Stomach (tissue), 9 donors: Measurements from ENCODE around the gene RBBP8NL. TPM values are rescaled to one million over a fixed set of nuclear protein-coding genes. Genes with fewer than 3 reads are reported as not detected.

Source experiments
- DNase-seq, 2 donors: peaks; one replicate each; pipeline versions ENCODE4 v3.0.0 to v3.0.0-alpha.2; 2013 to 2019
- H3K27ac ChIP-seq, 5 donors: fragments of 200-600 bp in 4 of 5; sonication (generic) in 4 of 5; one replicate each; pipeline ENCODE4 v1.5.1; 2013 to 2019; ENCODE audit warnings: mild to moderate bottlenecking in 1 of 5, moderate library complexity in 1 of 5
- H3K27me3 ChIP-seq, 3 donors: fragments of 200-600 bp; sonication (generic); one replicate each; pipeline ENCODE4 v1.5.1; 2017 to 2019; ENCODE audit warnings: mixed run types in 1 of 3
- H3K36me3 ChIP-seq, 4 donors: fragments of 200-600 bp; sonication (generic); 1 replicate in 3 of 4; 2 replicates in 1 of 4; pipeline ENCODE4 v1.5.1; 2016 to 2019
- H3K4me1 ChIP-seq, 4 donors: fragments of 200-600 bp; sonication (generic); one replicate each; pipeline ENCODE4 v1.5.1; 2016 to 2019
- H3K4me3 ChIP-seq, 4 donors: fragments of 200-600 bp; sonication (generic) in 3 of 4; one replicate each; pipeline ENCODE4 v1.5.1; 2016 to 2019; ENCODE audit warnings: mild to moderate bottlenecking in 1 of 4
- H3K9me3 ChIP-seq, 4 donors: fragments of 200-600 bp; sonication (generic); one replicate each; pipeline ENCODE4 v1.5.1; 2016 to 2019
- CTCF ChIP-seq, 7 experiments: fragments of 450-650 bp in 4 of 7; fragments of 200-600 bp in 3 of 7; sonication (generic) in 3 of 7; IDR thresholded peaks; one replicate each; pipeline ENCODE4 v1.5.1; 2016 to 2019; ENCODE audit warnings: antibody characterized with exemption in 7 of 7, control low read depth in 2 of 7, mild to moderate bottlenecking in 1 of 7
- EP300 ChIP-seq: sonication (generic); formaldehyde crosslinking; IDR thresholded peaks from one replicate; pipeline ENCODE4 v1.6.1; 2017; ENCODE audit warnings: antibody characterized with exemption
- POLR2A ChIP-seq, 4 donors: fragments of 450-650 bp; IDR thresholded peaks; one replicate each; pipeline ENCODE4 v1.6.1; 2016; ENCODE audit warnings: antibody characterized with exemption in 4 of 4, control low read depth in 2 of 4, mild to moderate bottlenecking in 1 of 4, moderate library complexity in 1 of 4
- POLR2AphosphoS5 ChIP-seq, 3 donors: sonication (generic); formaldehyde crosslinking; IDR thresholded peaks; one replicate each; pipeline ENCODE4 v1.6.1; 2016; ENCODE audit warnings: antibody characterized with exemption in 3 of 3
- WGBS, 5 donors: extraction: QIAGEN DNeasy Blood & Tissue Kit in 3 of 5; methylation state at CpG; one replicate each; pipeline versions ENCODE4 v1.1.5 to v1.1.7; 2013 to 2018; 5-methylcytosine and 5-hydroxymethylcytosine counted together
- intact Hi-C: fragments of 100-400 bp; cut with DNase I; formaldehyde crosslinking; loops from one replicate; pipeline ENCODE4 v1.15.1; 2023; ENCODE audit warnings: low total_unique reads
- polyA plus RNA-seq, 3 donors: library from polyadenylated mRNA; stranded (reverse); fragments of 200-250 nt; gene quantifications; one replicate each; pipeline ENCODE4 v1.2.3, GENCODE V29; 2013
- total RNA-seq, 5 donors: library from RNA; depleted of rRNA; stranded (reverse); fragments of >200 nt; gene quantifications; one replicate each; pipeline versions ENCODE4 v1.1.0 to v1.2.3, GENCODE V29; 2014 to 2016
- donor health status: healthy with polysubstance abuse.
- donor health status: Bipolar disorder and iron deficiency.
- donor health status: healthy.

The RBBP8NL gene
- total and polyA plus RNA-seq, 8 donors: 0.45 to 8.0 (median 2.2) TPM; not detected in 2

- no peaks in the 10 kb centered on the region for H3K9me3 ChIP-seq
- peaks cover 0 to 44% (median 0%) of the 10 kb centered on the region in 3 donors for H3K27me3 ChIP-seq
- no peak overlapping the region for H3K4me3 ChIP-seq
- no peak for DNase-seq
- H3K27ac ChIP-seq: no peak overlapping the region
- peaks cover 4 to 28% (median 22%) of the 10 kb centered on the region in 4 donors for H3K4me1 ChIP-seq
- intact Hi-C loops: no loop called here
- H3K36me3 ChIP-seq: peaks cover 0 to 33% (median 29%) of the 10 kb centered on the region in 4 donors
- 86 to 100% (median 91%) methylated on average over 8 to 10 of the region's 10 CpGs for whole genome bisulfite sequencing, 5 donors
- TF ChIP-seq EP300 (no peak), CTCF (IDR thresholded peaks at IDR 0.05) (no peak), POLR2AphosphoS5 (IDR thresholded peaks at IDR 0.05) (no peak)
Observed at GRCh38 chr20:62464425-62464770, 37.1 kb upstream of the RBBP8NL start.

GRCh38 chr20:62463651-62464424, 36.5 kb upstream of the RBBP8NL start:
- Histone ChIP-seq H3K9me3 (no peaks in the 10 kb centered on the region), H3K4me1 (peaks cover 4 to 34% (median 27%) of the 10 kb centered on the region in 4 donors), H3K4me3 (no peak overlapping the region), H3K36me3 (peaks cover 0 to 33% (median 29%) of the 10 kb centered on the region in 4 donors), H3K27me3 (peaks cover 0 to 44% (median 1%) of the 10 kb centered on the region in 3 donors), H3K27ac (no peak overlapping the region)
- TF ChIP-seq EP300 (no peak), CTCF (IDR thresholded peaks at IDR 0.05) (no peak), POLR2A (IDR thresholded peaks at IDR 0.05) (no peak), POLR2AphosphoS5 (IDR thresholded peaks at IDR 0.05) (no peak)
- intact Hi-C loops: no loop called here
- DNase-seq: no peak
- WGBS, 5 donors: 82 to 88% (median 84%) methylated on average over 17 to 25 of the region's 25 CpGs

- H3K27ac ChIP-seq: no peak overlapping the region
- H3K4me3 ChIP-seq: no peak overlapping the region
- TF ChIP-seq EP300 (no peak), POLR2A (IDR thresholded peaks at IDR 0.05) (no peak), CTCF (IDR thresholded peaks at IDR 0.05) (no peak), POLR2AphosphoS5 (IDR thresholded peaks at IDR 0.05) (no peak)
- peaks cover 0 to 44% (median 7%) of the 10 kb centered on the region in 3 donors for H3K27me3 ChIP-seq
- no peaks in the 10 kb centered on the region for H3K9me3 ChIP-seq
- peaks cover 9 to 41% (median 35%) of the 10 kb centered on the region in 4 donors for H3K4me1 ChIP-seq
- DNase-seq: no peak
- intact Hi-C loops: no loop called here
- 75 to 85% (median 80%) methylated on average over 15 of the region's 15 CpGs for WGBS, 5 donors
- peaks cover 0 to 33% (median 29%) of the 10 kb centered on the region in 4 donors for H3K36me3 ChIP-seq
Observed at GRCh38 chr20:62462976-62463592, 35.7 kb upstream of the RBBP8NL start.

GRCh38 chr20:62461834-62462233, 34.5 kb upstream of the RBBP8NL start:
- DNase-seq: no peak
- no peaks in the 10 kb centered on the region for H3K9me3 ChIP-seq
- peak overlapping the region in 4 of 5 donors; percentile 32 to 60 (median 46) for H3K27ac ChIP-seq
- WGBS, 5 donors: 75 to 87% (median 82%) methylated on average over 7 to 13 of the region's 13 CpGs
- H3K4me1 ChIP-seq: peaks cover 9 to 42% (median 39%) of the 10 kb centered on the region in 4 donors
- peaks cover 0 to 33% (median 29%) of the 10 kb centered on the region in 4 donors for H3K36me3 ChIP-seq
- no peak overlapping the region for H3K4me3 ChIP-seq
- peaks cover 0 to 49% (median 7%) of the 10 kb centered on the region in 3 donors for H3K27me3 ChIP-seq
- intact Hi-C loops: no loop called here
- TF ChIP-seq POLR2AphosphoS5 (IDR thresholded peaks at IDR 0.05) (no peak), EP300 (no peak), POLR2A (IDR thresholded peaks at IDR 0.05) (no peak), CTCF (IDR thresholded peaks at IDR 0.05) (no peak)
